ENCODE data around the gene COCH.

COCH gene

DNA sequence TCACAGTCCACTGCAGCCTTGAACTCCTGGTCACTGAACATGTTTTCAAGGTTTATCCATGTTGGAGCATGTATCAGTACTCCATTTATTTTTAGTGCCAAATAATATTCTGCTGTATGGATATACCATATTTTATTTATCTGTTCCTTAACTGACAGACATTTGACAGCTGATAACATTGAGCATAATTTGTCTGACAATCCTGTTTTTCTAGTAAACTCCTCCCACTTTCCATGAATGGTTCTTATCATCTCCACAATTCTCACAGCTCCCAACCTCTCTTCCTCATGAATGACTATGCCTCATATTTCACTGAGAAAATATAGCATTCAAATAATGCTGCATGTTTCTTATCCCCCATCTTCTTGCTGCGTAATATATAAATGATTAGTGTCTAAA is 33.3 kb downstream of the COCH start:
- H3K4me1 ChIP-seq (ENCODE audit: control insufficient read depth, insufficient read depth, low read length): no peaks in the 10 kb centered on the region
- no peak overlapping the region for H3K27ac ChIP-seq (ENCODE audit: extremely low read depth, low read depth, low read length)
- H3K9me3 ChIP-seq (ENCODE audit: control insufficient read depth, insufficient read depth, low read depth, low read length): no peaks in the 10 kb centered on the region
- TF ChIP-seq, protein P1, sequence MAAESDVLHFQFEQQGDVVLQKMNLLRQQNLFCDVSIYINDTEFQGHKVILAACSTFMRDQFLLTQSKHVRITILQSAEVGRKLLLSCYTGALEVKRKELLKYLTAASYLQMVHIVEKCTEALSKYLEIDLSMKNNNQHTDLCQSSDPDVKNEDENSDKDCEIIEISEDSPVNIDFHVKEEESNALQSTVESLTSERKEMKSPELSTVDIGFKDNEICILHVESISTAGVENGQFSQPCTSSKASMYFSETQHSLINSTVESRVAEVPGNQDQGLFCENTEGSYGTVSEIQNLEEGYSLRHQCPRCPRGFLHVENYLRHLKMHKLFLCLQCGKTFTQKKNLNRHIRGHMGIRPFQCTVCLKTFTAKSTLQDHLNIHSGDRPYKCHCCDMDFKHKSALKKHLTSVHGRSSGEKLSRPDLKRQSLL (tag by site-specific recombination; IDR thresholded peaks at IDR 0.05): no peak
- TF ChIP-seq MYNN (tag by site-specific recombination; IDR thresholded peaks at IDR 0.05; ENCODE audit: borderline replicate concordance) (no peak), ZNF777 (tag by site-specific recombination; IDR thresholded peaks at IDR 0.05; ENCODE audit: borderline replicate concordance) (no peak), ZNF558 (tag by site-specific recombination; IDR thresholded peaks at IDR 0.05) (no peak), ZNF48 (tag by site-specific recombination; IDR thresholded peaks at IDR 0.05) (no peak), ZNF114 (tag by site-specific recombination; IDR thresholded peaks at IDR 0.05) (no peak), ZNF423 (tag by site-specific recombination; IDR thresholded peaks at IDR 0.05) (no peak), ZNF76 (tag by site-specific recombination; IDR thresholded peaks at IDR 0.05; ENCODE audit: borderline replicate concordance, low read depth) (no peak), ZNF677 (tag by site-specific recombination; IDR thresholded peaks at IDR 0.05) (no peak)
- TF ChIP-seq, protein P2, sequence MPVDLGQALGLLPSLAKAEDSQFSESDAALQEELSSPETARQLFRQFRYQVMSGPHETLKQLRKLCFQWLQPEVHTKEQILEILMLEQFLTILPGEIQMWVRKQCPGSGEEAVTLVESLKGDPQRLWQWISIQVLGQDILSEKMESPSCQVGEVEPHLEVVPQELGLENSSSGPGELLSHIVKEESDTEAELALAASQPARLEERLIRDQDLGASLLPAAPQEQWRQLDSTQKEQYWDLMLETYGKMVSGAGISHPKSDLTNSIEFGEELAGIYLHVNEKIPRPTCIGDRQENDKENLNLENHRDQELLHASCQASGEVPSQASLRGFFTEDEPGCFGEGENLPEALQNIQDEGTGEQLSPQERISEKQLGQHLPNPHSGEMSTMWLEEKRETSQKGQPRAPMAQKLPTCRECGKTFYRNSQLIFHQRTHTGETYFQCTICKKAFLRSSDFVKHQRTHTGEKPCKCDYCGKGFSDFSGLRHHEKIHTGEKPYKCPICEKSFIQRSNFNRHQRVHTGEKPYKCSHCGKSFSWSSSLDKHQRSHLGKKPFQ (tag by site-specific recombination; IDR thresholded peaks at IDR 0.05): no peak
- TF ChIP-seq, protein P3, sequence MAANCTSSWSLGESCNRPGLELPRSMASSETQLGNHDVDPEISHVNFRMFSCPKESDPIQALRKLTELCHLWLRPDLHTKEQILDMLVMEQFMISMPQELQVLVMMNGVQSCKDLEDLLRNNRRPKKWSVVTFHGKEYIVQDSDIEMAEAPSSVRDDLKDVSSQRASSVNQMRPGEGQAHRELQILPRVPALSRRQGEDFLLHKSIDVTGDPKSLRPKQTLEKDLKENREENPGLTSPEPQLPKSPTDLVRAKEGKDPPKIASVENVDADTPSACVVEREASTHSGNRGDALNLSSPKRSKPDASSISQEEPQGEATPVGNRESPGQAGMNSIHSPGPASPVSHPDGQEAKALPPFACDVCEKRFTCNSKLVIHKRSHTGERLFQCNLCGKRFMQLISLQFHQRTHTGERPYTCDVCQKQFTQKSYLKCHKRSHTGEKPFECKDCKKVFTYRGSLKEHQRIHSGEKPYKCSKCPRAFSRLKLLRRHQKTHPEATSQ (tag by site-specific recombination; IDR thresholded peaks at IDR 0.05): no peak
- TF ChIP-seq, protein P4, sequence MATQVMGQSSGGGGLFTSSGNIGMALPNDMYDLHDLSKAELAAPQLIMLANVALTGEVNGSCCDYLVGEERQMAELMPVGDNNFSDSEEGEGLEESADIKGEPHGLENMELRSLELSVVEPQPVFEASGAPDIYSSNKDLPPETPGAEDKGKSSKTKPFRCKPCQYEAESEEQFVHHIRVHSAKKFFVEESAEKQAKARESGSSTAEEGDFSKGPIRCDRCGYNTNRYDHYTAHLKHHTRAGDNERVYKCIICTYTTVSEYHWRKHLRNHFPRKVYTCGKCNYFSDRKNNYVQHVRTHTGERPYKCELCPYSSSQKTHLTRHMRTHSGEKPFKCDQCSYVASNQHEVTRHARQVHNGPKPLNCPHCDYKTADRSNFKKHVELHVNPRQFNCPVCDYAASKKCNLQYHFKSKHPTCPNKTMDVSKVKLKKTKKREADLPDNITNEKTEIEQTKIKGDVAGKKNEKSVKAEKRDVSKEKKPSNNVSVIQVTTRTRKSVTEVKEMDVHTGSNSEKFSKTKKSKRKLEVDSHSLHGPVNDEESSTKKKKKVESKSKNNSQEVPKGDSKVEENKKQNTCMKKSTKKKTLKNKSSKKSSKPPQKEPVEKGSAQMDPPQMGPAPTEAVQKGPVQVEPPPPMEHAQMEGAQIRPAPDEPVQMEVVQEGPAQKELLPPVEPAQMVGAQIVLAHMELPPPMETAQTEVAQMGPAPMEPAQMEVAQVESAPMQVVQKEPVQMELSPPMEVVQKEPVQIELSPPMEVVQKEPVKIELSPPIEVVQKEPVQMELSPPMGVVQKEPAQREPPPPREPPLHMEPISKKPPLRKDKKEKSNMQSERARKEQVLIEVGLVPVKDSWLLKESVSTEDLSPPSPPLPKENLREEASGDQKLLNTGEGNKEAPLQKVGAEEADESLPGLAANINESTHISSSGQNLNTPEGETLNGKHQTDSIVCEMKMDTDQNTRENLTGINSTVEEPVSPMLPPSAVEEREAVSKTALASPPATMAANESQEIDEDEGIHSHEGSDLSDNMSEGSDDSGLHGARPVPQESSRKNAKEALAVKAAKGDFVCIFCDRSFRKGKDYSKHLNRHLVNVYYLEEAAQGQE (tag by site-specific recombination; IDR thresholded peaks at IDR 0.05): no peak
- CTCF ChIA-PET: interaction anchor here (0.6 kb wide), 4 partner anchors 253 to 1043 kb away, joined by 3 to 4 read pairs (median 3); no protein-coding TSS in a partner anchor
- H3K36me3 ChIP-seq (ENCODE audit: control insufficient read depth in 2 of 2, insufficient read depth in 1 of 2, low read length in 2 of 2): peaks cover 38 to 69% of the 10 kb centered on the region in 2 experiments
- POLR2A ChIA-PET: no interaction called here
- H3K4me3 ChIP-seq (ENCODE audit: low read depth, low read length): no peak overlapping the region

DNA sequence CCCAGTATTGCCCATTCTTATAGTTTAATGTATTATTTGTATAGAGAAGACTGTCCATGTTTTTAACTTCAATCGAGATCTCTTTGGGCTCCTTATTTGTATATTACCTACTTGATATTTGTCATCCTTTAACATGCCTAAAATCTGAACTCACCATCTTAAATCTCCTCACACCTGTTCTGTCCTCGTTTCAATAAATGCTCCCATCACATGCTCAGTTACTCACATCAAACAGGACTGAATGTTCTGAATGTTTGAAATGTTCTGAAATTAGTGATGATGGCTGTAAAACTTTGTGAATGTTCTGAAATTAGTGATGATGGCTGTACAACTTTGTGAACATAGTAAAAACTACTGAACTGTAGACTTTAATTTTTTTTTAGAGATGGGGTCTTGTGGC is 34.5 kb downstream of the COCH start:
- Histone ChIP-seq H3K4me1 (ENCODE audit: control insufficient read depth, insufficient read depth, low read length) (no peaks in the 10 kb centered on the region), H3K36me3 (ENCODE audit: control insufficient read depth in 2 of 2, insufficient read depth in 1 of 2, low read length in 2 of 2) (peaks cover 31 to 65% of the 10 kb centered on the region in 2 experiments), H3K4me3 (ENCODE audit: low read depth, low read length) (no peak overlapping the region), H3K9me3 (ENCODE audit: control insufficient read depth, insufficient read depth, low read depth, low read length) (no peaks in the 10 kb centered on the region), H3K27ac (ENCODE audit: extremely low read depth, low read depth, low read length) (no peak overlapping the region)
- ChIA-PET CTCF (no interaction called here), POLR2A (no interaction called here)
- no peak for TF ChIP-seq ZFHX2 (tag by site-specific recombination; conservative IDR thresholded peaks at IDR 0.05)
- no peak for TF ChIP-seq HOXC10 (CRISPR knock-in tag; IDR thresholded peaks at IDR 0.05)
- no peak for TF ChIP-seq RBAK (tag by site-specific recombination; IDR thresholded peaks at IDR 0.05)
- TF ChIP-seq, protein P5, sequence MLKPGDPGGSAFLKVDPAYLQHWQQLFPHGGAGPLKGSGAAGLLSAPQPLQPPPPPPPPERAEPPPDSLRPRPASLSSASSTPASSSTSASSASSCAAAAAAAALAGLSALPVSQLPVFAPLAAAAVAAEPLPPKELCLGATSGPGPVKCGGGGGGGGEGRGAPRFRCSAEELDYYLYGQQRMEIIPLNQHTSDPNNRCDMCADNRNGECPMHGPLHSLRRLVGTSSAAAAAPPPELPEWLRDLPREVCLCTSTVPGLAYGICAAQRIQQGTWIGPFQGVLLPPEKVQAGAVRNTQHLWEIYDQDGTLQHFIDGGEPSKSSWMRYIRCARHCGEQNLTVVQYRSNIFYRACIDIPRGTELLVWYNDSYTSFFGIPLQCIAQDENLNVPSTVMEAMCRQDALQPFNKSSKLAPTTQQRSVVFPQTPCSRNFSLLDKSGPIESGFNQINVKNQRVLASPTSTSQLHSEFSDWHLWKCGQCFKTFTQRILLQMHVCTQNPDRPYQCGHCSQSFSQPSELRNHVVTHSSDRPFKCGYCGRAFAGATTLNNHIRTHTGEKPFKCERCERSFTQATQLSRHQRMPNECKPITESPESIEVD (tag by site-specific recombination; IDR thresholded peaks at IDR 0.05): no peak
- no peak for TF ChIP-seq ZNF274 (IDR thresholded peaks at IDR 0.05; ENCODE audit: low read length)
- TF ChIP-seq ZNF274 (tag by site-specific recombination; IDR thresholded peaks at IDR 0.05; ENCODE audit: borderline replicate concordance): no peak
- TF ChIP-seq, protein P6, sequence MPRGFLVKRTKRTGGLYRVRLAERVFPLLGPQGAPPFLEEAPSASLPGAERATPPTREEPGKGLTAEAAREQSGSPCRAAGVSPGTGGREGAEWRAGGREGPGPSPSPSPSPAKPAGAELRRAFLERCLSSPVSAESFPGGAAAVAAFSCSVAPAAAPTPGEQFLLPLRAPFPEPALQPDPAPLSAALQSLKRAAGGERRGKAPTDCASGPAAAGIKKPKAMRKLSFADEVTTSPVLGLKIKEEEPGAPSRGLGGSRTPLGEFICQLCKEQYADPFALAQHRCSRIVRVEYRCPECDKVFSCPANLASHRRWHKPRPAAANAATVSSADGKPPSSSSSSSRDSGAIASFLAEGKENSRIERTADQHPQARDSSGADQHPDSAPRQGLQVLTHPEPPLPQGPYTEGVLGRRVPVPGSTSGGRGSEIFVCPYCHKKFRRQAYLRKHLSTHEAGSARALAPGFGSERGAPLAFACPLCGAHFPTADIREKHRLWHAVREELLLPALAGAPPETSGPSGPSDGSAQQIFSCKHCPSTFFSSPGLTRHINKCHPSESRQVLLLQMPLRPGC (tag by site-specific recombination; IDR thresholded peaks at IDR 0.05): no peak
- no peak for TF ChIP-seq ZNF132 (tag by site-specific recombination; IDR thresholded peaks at IDR 0.05; ENCODE audit: borderline replicate concordance)
- TF ChIP-seq ZNF660 (tag by site-specific recombination; IDR thresholded peaks at IDR 0.05): no peak
- no peak for TF ChIP-seq ZNF16 (tag by site-specific recombination; IDR thresholded peaks at IDR 0.05; ENCODE audit: low read depth)
- no peak for TF ChIP-seq ZNF214 (tag by site-specific recombination; IDR thresholded peaks at IDR 0.05; ENCODE audit: borderline replicate concordance)
- TF ChIP-seq, protein P3 (tag by site-specific recombination; IDR thresholded peaks at IDR 0.05): no peak
